OCI-LY1 (cell line): ENCODE measurements around the gene LIFR.

Source experiments
- H2AFZ ChIP-seq: fragments of 200-600 bp; sonication (generic), shearing (Covaris generic); 2 replicates; pipeline ENCODE4 v1.6.0; 2014; ENCODE audit warnings: antibody characterized with exemption, mild to moderate bottlenecking, low read length
- H3F3A ChIP-seq: fragments of 200-600 bp; sonication (generic), shearing (Covaris generic); 2 replicates; pipeline ENCODE4 v1.6.0; 2014; ENCODE audit warnings: mild to moderate bottlenecking, antibody characterized with exemption, low read length, moderate library complexity; ENCODE audit not compliant: insufficient read depth
- H3K27ac ChIP-seq: fragments of 200-600 bp; sonication (generic); 2 replicates; pipeline ENCODE4 v1.5.1; 2014; ENCODE audit warnings: low read length, mixed run types, mild to moderate bottlenecking, low read depth; ENCODE audit not compliant: poor library complexity, severe bottlenecking
- H3K27me3 ChIP-seq: fragments of 200-600 bp; sonication (generic); 2 replicates; pipeline ENCODE4 v1.6.0; 2014; ENCODE audit warnings: antibody characterized with exemption, mild to moderate bottlenecking, low read length, moderate library complexity; ENCODE audit not compliant: insufficient read depth
- H3K36me3 ChIP-seq: fragments of 200-600 bp; sonication (generic); 2 replicates; pipeline ENCODE4 v1.6.1; 2014; ENCODE audit warnings: mild to moderate bottlenecking, antibody characterized with exemption, low read length, moderate library complexity, mixed read lengths; ENCODE audit not compliant: insufficient read depth
- H3K4me1 ChIP-seq: fragments of 200-600 bp; sonication (generic); 2 replicates; pipeline ENCODE4 v1.5.1; 2014; ENCODE audit warnings: mild to moderate bottlenecking, low read length, moderate library complexity; ENCODE audit not compliant: insufficient read depth, severe bottlenecking
- H3K4me2 ChIP-seq: fragments of 200-600 bp; sonication (generic), shearing (Covaris generic); 2 replicates; pipeline ENCODE4 v1.6.1; 2014; ENCODE audit warnings: low read length
- H3K4me3 ChIP-seq: fragments of 200-600 bp; sonication (generic); 2 replicates; pipeline ENCODE4 v1.5.1; 2014; ENCODE audit warnings: low read length, low read depth, mild to moderate bottlenecking, mixed read lengths; ENCODE audit not compliant: poor library complexity, severe bottlenecking
- H3K79me2 ChIP-seq: fragments of 200-600 bp; shearing (Covaris generic); 2 replicates; pipeline ENCODE4 v1.6.1; 2016; ENCODE audit warnings: mixed run types, low read length, mixed read lengths; ENCODE audit not compliant: insufficient read depth
- H3K9ac ChIP-seq: fragments of 200-600 bp; sonication (generic), shearing (Covaris generic); 2 replicates; pipeline ENCODE4 v1.6.1; 2014; ENCODE audit warnings: mild to moderate bottlenecking, low read length, mixed read lengths
- H3K9me2 ChIP-seq: fragments of 200-600 bp; sonication (generic), shearing (Covaris generic); 2 replicates; pipeline ENCODE4 v1.6.1; 2014; ENCODE audit warnings: low read depth, mild to moderate bottlenecking, low read length, mixed read lengths
- H3K9me3 ChIP-seq: fragments of 200-600 bp; shearing (Covaris generic); 2 replicates; pipeline ENCODE4 v1.6.1; 2014; ENCODE audit warnings: low read length, mixed read lengths
- H4K20me1 ChIP-seq: fragments of 200-600 bp; sonication (generic), shearing (Covaris generic); 2 replicates; pipeline ENCODE4 v1.6.0; 2016; ENCODE audit warnings: mild to moderate bottlenecking, low read length; ENCODE audit not compliant: insufficient read depth
- EZH2 ChIP-seq: fragments of 200-600 bp; sonication (generic), shearing (Covaris generic); IDR thresholded peaks from 2 replicates; pipeline ENCODE4 v1.8.0; 2017; ENCODE audit warnings: borderline replicate concordance, mixed run types, mild to moderate bottlenecking, antibody characterized with exemption, low read length, moderate library complexity, mixed read lengths
- TF ChIP-seq, protein P1 (sequence below): fragments of 200-600 bp; sonication (generic), shearing (Covaris generic); IDR thresholded peaks from 2 replicates; pipeline ENCODE4 v1.5.1; 2017; ENCODE audit warnings: mild to moderate bottlenecking, antibody characterized with exemption, low read length, moderate library complexity, mixed read lengths

Gene LIFR

DNA sequence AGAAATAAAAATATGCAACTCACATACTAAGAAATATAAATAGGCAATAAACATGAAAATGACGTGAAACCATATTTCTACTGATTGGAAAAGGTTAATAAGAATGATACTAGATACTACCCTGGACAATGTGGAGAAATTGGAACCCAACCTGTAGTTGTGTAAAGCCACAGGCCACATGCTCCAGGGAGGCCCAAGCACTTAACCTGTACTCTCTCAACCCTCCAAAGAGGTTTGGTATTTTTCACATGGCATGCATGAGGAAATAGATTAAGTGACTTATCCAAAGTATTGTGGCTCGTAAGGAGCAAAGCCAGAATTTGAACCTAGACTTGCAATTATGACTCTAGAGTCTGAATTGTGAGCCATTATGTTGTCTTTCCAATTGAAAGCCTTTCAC lies 13.4 kb downstream of the LIFR start:
- no peaks in the 10 kb centered on the region for H3K36me3 ChIP-seq
- H3K4me1 ChIP-seq = no peaks in the 10 kb centered on the region
- no peak overlapping the region for H2AFZ ChIP-seq
- no peak overlapping the region for H3K9ac ChIP-seq
- no peaks in the 10 kb centered on the region for H3K27me3 ChIP-seq
- no peaks in the 10 kb centered on the region for H3K9me2 ChIP-seq
- no peaks in the 10 kb centered on the region for H3F3A ChIP-seq
- no peaks in the 10 kb centered on the region for H4K20me1 ChIP-seq
- no peak overlapping the region for H3K4me3 ChIP-seq
- no peak overlapping the region for H3K27ac ChIP-seq
- H3K4me2 ChIP-seq = no peak overlapping the region
- no peaks in the 10 kb centered on the region for H3K79me2 ChIP-seq
- H3K9me3 ChIP-seq = no peaks in the 10 kb centered on the region
- TF ChIP-seq, protein P1, sequence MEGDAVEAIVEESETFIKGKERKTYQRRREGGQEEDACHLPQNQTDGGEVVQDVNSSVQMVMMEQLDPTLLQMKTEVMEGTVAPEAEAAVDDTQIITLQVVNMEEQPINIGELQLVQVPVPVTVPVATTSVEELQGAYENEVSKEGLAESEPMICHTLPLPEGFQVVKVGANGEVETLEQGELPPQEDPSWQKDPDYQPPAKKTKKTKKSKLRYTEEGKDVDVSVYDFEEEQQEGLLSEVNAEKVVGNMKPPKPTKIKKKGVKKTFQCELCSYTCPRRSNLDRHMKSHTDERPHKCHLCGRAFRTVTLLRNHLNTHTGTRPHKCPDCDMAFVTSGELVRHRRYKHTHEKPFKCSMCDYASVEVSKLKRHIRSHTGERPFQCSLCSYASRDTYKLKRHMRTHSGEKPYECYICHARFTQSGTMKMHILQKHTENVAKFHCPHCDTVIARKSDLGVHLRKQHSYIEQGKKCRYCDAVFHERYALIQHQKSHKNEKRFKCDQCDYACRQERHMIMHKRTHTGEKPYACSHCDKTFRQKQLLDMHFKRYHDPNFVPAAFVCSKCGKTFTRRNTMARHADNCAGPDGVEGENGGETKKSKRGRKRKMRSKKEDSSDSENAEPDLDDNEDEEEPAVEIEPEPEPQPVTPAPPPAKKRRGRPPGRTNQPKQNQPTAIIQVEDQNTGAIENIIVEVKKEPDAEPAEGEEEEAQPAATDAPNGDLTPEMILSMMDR = no peak
- TF ChIP-seq EZH2 = no peak

DNA sequence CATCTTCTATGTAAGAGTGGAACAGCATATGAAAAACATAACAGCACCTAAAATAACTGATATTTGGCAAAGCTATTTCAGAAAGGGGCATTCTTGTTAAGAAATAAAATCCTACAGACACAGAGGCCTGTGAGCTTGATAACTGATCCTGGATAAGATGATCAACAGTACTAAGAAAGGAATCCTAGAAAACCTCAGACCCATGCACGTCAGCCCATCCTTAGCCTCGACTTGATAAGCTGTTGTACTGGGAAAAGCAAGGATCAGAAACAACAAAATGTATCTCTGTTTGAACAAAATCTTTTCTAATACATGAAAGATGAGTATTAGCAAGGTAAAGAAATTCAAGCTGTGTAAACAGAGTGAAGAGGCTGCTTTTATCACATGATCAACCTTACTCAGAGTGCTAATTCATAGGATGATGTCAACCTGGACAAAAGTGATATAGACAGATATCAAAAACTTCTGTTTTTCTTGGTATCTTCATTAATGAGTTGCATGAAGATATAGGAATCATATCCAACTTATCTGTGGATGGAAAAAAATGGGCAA lies 15.2 kb downstream of the LIFR start:
- no peaks in the 10 kb centered on the region for H3K79me2 ChIP-seq
- H3K4me3 ChIP-seq = no peak overlapping the region
- no peaks in the 10 kb centered on the region for H3K9me2 ChIP-seq

DNA sequence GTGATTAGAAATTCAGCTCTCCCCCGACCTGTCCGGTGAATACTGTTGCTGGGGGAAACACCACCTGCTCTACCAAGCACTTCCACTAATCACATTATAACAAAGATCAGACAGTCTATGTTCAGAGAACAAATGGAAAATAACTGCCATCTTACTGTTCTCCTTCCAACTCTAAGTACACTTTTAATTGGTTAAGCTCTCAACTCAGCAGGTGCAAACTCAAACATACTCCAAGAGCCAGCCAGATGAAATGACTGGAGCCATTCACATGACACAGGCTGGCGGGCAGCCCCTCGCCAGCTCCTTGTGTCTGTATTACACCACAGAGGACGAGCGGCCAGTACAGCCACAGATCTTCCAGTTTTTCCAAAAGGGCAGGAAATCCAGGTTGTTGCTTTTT lies 16.1 kb downstream of the LIFR start:
- TF ChIP-seq EZH2 = no peak
- TF ChIP-seq, protein P1 = no peak
- no peaks in the 10 kb centered on the region for H3K27me3 ChIP-seq
- H3K36me3 ChIP-seq = no peaks in the 10 kb centered on the region
- no peak overlapping the region for H3K27ac ChIP-seq
- no peaks in the 10 kb centered on the region for H3K9me3 ChIP-seq
- no peak overlapping the region for H3K4me2 ChIP-seq
- no peaks in the 10 kb centered on the region for H3K79me2 ChIP-seq
- no peaks in the 10 kb centered on the region for H4K20me1 ChIP-seq
- no peak overlapping the region for H3K4me3 ChIP-seq
- H3F3A ChIP-seq = no peaks in the 10 kb centered on the region
- H3K4me1 ChIP-seq = no peaks in the 10 kb centered on the region
- H2AFZ ChIP-seq = no peak overlapping the region
- H3K9ac ChIP-seq = no peak overlapping the region
- H3K9me2 ChIP-seq = no peaks in the 10 kb centered on the region

More for the DNA sequence above, 15.2 kb downstream of the LIFR start:
- no peak overlapping the region for H2AFZ ChIP-seq
- no peak overlapping the region for H3K9ac ChIP-seq
- H4K20me1 ChIP-seq = no peaks in the 10 kb centered on the region
- H3F3A ChIP-seq = no peaks in the 10 kb centered on the region
- no peaks in the 10 kb centered on the region for H3K4me1 ChIP-seq
- no peak overlapping the region for H3K27ac ChIP-seq
- no peaks in the 10 kb centered on the region for H3K27me3 ChIP-seq
- H3K36me3 ChIP-seq = no peaks in the 10 kb centered on the region
- H3K4me2 ChIP-seq = no peak overlapping the region
- TF ChIP-seq, protein P1 = no peak
- TF ChIP-seq EZH2 = no peak
- no peaks in the 10 kb centered on the region for H3K9me3 ChIP-seq
